Measurements from ENCODE around the gene CYP4B1.
"Not testable (repeated sequence)": the region's sequence is repeated elsewhere in the genome, so short reads cannot be mapped to it uniquely, and the experiment has no call there.

CYP4B1 gene

DNA sequence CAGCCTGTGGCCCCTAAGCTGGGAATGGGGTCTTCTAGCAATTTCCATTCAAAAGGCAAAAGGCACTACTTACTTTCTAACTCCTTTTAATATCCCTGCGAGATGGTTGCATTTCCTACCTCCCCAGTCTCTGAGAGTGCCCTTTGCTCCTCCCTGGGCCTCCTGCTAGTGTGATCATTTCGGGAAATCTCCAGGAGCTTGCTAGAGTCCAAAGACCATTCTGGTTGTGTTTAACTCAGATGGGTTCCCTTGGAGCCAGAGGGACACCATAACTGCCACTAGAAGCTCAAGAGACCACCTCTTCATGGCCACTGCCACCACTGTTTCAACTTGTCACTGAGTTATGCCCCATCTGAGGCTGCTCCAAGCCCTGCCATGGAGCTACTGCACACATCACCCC is 34.4 kb upstream of the CYP4B1 start:
- peaks cover 0 to 8% (median 4%) of the 10 kb centered on the region in 5 donors for H3K9me3 ChIP-seq (ENCODE audit: control insufficient read depth in 5 of 5, low read length in 5 of 5)
- no peak overlapping the region for H3K4me3 ChIP-seq (ENCODE audit: low read depth in 1 of 5, low read length in 5 of 5)
- no peak overlapping the region for H3K27ac ChIP-seq (ENCODE audit: low read depth, low read length)
- no peaks in the 10 kb centered on the region for H3K36me3 ChIP-seq (ENCODE audit: control insufficient read depth in 5 of 5, insufficient read depth in 5 of 5, low read length in 5 of 5)
- no peak overlapping the region for H3K9ac ChIP-seq (ENCODE audit: low read length in 5 of 5)
- H3K27me3 ChIP-seq (ENCODE audit: control insufficient read depth in 5 of 5, insufficient read depth in 4 of 5, low read length in 5 of 5): no peaks in the 10 kb centered on the region
- peaks cover 0 to 16% (median 5%) of the 10 kb centered on the region in 5 donors for H3K4me1 ChIP-seq (ENCODE audit: control insufficient read depth in 5 of 5, insufficient read depth in 5 of 5, low read length in 5 of 5)

DNA sequence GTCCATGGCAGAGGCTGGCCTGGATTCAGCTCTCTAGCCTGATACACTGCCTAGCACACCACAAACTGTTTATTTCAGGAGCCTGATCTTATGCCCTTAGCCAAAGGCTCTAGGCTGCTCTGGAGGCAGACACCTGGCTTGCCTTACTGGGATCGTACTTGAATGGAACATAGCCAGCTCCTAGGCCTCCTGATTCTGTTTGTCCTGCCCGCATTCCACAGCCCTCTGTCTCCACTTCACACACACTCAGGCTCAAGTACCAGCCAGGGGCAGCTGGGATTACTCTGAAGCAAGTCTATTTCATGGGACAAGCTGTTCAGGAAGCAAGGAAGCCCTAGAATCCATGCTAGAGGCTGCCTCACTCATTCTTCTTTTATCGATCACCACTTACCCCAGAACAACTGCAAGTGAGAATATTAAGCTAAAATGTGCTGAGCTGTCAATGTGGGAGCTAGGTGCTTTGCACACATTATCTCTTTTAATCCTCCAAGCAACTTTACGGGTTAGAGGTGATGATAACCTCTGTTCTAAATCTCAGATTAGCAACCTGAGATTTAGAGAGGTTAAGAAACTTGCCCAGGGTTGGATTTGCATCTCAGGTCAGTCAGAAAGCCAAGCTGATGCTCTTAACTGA is 31.1 kb upstream of the CYP4B1 start:
- H3K27me3 ChIP-seq (ENCODE audit: control insufficient read depth in 5 of 5, insufficient read depth in 4 of 5, low read length in 5 of 5): no peaks in the 10 kb centered on the region
- no peak overlapping the region for H3K27ac ChIP-seq (ENCODE audit: low read depth, low read length)
- H3K4me3 ChIP-seq (ENCODE audit: low read depth in 1 of 5, low read length in 5 of 5): no peak overlapping the region
- no peak overlapping the region for H3K9ac ChIP-seq (ENCODE audit: low read length in 5 of 5)
- no peaks in the 10 kb centered on the region for H3K36me3 ChIP-seq (ENCODE audit: control insufficient read depth in 5 of 5, insufficient read depth in 5 of 5, low read length in 5 of 5)
- peaks cover 10 to 29% (median 24%) of the 10 kb centered on the region in 5 donors for H3K9me3 ChIP-seq (ENCODE audit: control insufficient read depth in 5 of 5, low read length in 5 of 5)
- H3K4me1 ChIP-seq (ENCODE audit: control insufficient read depth in 5 of 5, insufficient read depth in 5 of 5, low read length in 5 of 5): peaks cover 0 to 10% (median 0%) of the 10 kb centered on the region in 5 donors

DNA sequence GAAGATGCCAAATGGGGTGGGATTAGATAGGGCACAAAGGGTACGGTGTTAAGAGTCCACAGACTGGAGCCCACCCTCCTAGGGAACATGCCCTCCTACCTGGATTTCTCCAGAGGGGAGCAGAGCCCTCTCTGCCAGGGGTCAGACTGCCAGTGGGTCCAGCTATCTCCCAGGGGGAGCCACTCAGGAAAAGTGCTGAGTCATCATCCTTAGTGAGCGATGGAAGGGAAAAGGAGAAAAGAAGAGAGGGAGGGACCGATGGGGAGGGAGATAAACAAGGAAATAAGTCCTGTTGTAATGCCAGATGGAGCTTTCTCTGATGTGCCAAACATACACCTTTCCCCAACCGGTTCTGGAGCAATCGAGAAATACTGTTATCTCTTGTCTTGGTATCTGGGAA is 30.4 kb upstream of the CYP4B1 start:
- Histone ChIP-seq H3K9ac (ENCODE audit: low read length in 5 of 5) (no peak overlapping the region), H3K9me3 (ENCODE audit: control insufficient read depth in 5 of 5, low read length in 5 of 5) (peaks cover 10 to 29% (median 24%) of the 10 kb centered on the region in 5 donors), H3K4me1 (ENCODE audit: control insufficient read depth in 5 of 5, insufficient read depth in 5 of 5, low read length in 5 of 5) (peaks cover 0 to 10% (median 0%) of the 10 kb centered on the region in 5 donors), H3K27me3 (ENCODE audit: control insufficient read depth in 5 of 5, insufficient read depth in 4 of 5, low read length in 5 of 5) (no peaks in the 10 kb centered on the region), H3K36me3 (ENCODE audit: control insufficient read depth in 5 of 5, insufficient read depth in 5 of 5, low read length in 5 of 5) (no peaks in the 10 kb centered on the region), H3K4me3 (ENCODE audit: low read depth in 1 of 5, low read length in 5 of 5) (no peak overlapping the region), H3K27ac (ENCODE audit: low read depth, low read length) (no peak overlapping the region)

GRCh38 chr1:46769028-46769740 is 29.7 kb upstream of the CYP4B1 start:
- H3K27ac ChIP-seq (ENCODE audit: low read depth, low read length): no peak overlapping the region
- peaks cover 10 to 32% (median 25%) of the 10 kb centered on the region in 5 donors for H3K9me3 ChIP-seq (ENCODE audit: control insufficient read depth in 5 of 5, low read length in 5 of 5)
- no peak overlapping the region for H3K4me3 ChIP-seq (ENCODE audit: low read depth in 1 of 5, low read length in 5 of 5)
- H3K27me3 ChIP-seq (ENCODE audit: control insufficient read depth in 5 of 5, insufficient read depth in 4 of 5, low read length in 5 of 5): no peaks in the 10 kb centered on the region
- H3K9ac ChIP-seq (ENCODE audit: low read length in 5 of 5): no peak overlapping the region
- no peaks in the 10 kb centered on the region for H3K36me3 ChIP-seq (ENCODE audit: control insufficient read depth in 5 of 5, insufficient read depth in 5 of 5, low read length in 5 of 5)
- H3K4me1 ChIP-seq (ENCODE audit: control insufficient read depth in 5 of 5, insufficient read depth in 5 of 5, low read length in 5 of 5): peaks cover 0 to 10% (median 0%) of the 10 kb centered on the region in 5 donors

GRCh38 chr1:46770541-46770940 is 28.3 kb upstream of the CYP4B1 start:
- Histone ChIP-seq H3K9me3 (ENCODE audit: control insufficient read depth in 5 of 5, low read length in 5 of 5) (peaks cover 10 to 37% (median 29%) of the 10 kb centered on the region in 5 donors), H3K4me3 (ENCODE audit: low read depth in 1 of 5, low read length in 5 of 5) (peak overlapping the region in 3 of 5 donors; percentile 5 to 54 (median 5)), H3K27me3 (ENCODE audit: control insufficient read depth in 5 of 5, insufficient read depth in 4 of 5, low read length in 5 of 5) (no peaks in the 10 kb centered on the region), H3K36me3 (ENCODE audit: control insufficient read depth in 5 of 5, insufficient read depth in 5 of 5, low read length in 5 of 5) (no peaks in the 10 kb centered on the region), H3K4me1 (ENCODE audit: control insufficient read depth in 5 of 5, insufficient read depth in 5 of 5, low read length in 5 of 5) (peaks cover 0 to 10% (median 0%) of the 10 kb centered on the region in 5 donors), H3K27ac (ENCODE audit: low read depth, low read length) (no peak overlapping the region), H3K9ac (ENCODE audit: low read length in 5 of 5) (no peak overlapping the region)

- Histone ChIP-seq H3K27me3 (ENCODE audit: control insufficient read depth in 5 of 5, insufficient read depth in 4 of 5, low read length in 5 of 5) (no peaks in the 10 kb centered on the region), H3K9ac (ENCODE audit: low read length in 5 of 5) (no peak overlapping the region), H3K27ac (ENCODE audit: low read depth, low read length) (no peak overlapping the region), H3K4me3 (ENCODE audit: low read depth in 1 of 5, low read length in 5 of 5) (no peak overlapping the region), H3K36me3 (ENCODE audit: control insufficient read depth in 5 of 5, insufficient read depth in 5 of 5, low read length in 5 of 5) (no peaks in the 10 kb centered on the region), H3K4me1 (ENCODE audit: control insufficient read depth in 5 of 5, insufficient read depth in 5 of 5, low read length in 5 of 5) (peaks cover 0 to 10% (median 0%) of the 10 kb centered on the region in 5 donors), H3K9me3 (ENCODE audit: control insufficient read depth in 5 of 5, low read length in 5 of 5) (peaks cover 10 to 37% (median 29%) of the 10 kb centered on the region in 5 donors)
Observed at GRCh38 chr1:46772571-46772970, 26.3 kb upstream of the CYP4B1 start.

GRCh38 chr1:46774297-46774696 is 24.5 kb upstream of the CYP4B1 start:
- peaks cover 10 to 33% (median 26%) of the 10 kb centered on the region in 5 donors for H3K9me3 ChIP-seq (ENCODE audit: control insufficient read depth in 5 of 5, low read length in 5 of 5)
- no peaks in the 10 kb centered on the region for H3K27me3 ChIP-seq (ENCODE audit: control insufficient read depth in 5 of 5, insufficient read depth in 4 of 5, low read length in 5 of 5)
- H3K27ac ChIP-seq (ENCODE audit: low read depth, low read length): no peak overlapping the region
- no peak overlapping the region for H3K9ac ChIP-seq (ENCODE audit: low read length in 5 of 5)
- H3K4me3 ChIP-seq (ENCODE audit: low read depth in 1 of 5, low read length in 5 of 5): no peak overlapping the region
- no peaks in the 10 kb centered on the region for H3K36me3 ChIP-seq (ENCODE audit: control insufficient read depth in 5 of 5, insufficient read depth in 5 of 5, low read length in 5 of 5)
- H3K4me1 ChIP-seq (ENCODE audit: control insufficient read depth in 5 of 5, insufficient read depth in 5 of 5, low read length in 5 of 5): no peaks in the 10 kb centered on the region

DNA sequence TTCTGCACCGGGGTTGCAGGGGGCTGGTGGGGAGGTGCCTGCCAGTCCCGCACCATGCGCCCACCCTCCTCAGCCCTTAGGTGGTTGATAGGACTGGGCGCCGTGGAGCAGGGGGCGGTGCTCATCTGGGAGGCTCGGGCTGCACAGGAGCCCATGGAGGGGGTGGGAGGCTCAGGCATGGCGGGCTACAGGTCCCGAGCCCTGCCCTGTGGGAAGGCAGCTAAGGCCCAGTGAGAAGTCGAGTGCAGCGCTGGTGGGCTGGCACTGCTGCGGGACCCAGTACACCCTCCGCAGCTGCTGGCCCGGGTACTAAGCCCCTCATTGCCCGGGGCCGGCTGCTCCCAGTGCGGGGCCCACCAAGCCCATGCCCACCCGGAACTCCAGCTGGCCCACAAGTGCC is 20.4 kb upstream of the CYP4B1 start:
- H3K9me3 ChIP-seq (ENCODE audit: control insufficient read depth in 5 of 5, low read length in 5 of 5); H3K4me1 ChIP-seq (ENCODE audit: control insufficient read depth in 5 of 5, insufficient read depth in 5 of 5, low read length in 5 of 5); H3K27ac ChIP-seq (ENCODE audit: low read depth, low read length); H3K27me3 ChIP-seq (ENCODE audit: control insufficient read depth in 5 of 5, insufficient read depth in 4 of 5, low read length in 5 of 5); H3K9ac ChIP-seq (ENCODE audit: low read length in 5 of 5); H3K36me3 ChIP-seq (ENCODE audit: control insufficient read depth in 5 of 5, insufficient read depth in 5 of 5, low read length in 5 of 5); H3K4me3 ChIP-seq (ENCODE audit: low read depth in 1 of 5, low read length in 5 of 5): not testable (repeated sequence)

DNA sequence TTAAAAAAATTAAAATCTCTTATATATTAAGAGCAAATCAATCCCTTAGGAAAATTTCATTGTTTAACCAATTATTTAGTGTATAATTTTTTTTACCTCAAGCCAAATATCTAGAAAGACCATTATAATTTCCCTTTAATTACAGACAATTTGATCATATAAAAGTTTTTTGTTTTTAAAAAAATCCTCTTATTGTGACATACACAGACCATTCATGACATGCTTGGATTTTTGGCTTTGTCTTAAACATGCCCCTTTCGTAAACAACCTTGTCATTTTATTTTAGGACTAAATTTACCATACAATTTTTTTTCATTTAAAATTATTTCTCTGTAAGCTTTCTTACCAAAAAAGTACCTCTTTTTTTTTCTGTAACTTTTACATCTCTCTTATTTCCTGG is 14.2 kb upstream of the CYP4B1 start:
- H3K9ac ChIP-seq (ENCODE audit: low read length in 5 of 5): no peak overlapping the region

DNA sequence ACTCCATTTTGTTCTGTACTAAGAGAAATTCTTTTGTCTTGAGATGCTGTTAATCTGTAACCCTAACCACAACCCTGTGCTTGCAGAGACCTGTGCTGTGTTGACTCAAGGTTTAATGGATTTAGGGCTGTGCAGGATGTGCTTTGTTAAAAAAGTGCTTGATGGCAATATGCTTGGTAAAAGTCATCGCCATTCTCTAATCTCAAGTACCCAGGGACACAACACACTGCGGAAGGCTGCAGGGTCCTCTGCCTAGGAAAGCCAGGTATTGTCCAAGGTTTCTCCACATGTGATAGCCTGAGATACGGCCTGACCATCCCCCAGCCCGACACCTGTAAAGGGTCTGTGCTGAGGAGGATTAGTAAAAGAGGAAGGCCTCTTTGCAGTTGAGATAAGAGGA is 10.2 kb upstream of the CYP4B1 start:
- H3K4me1 ChIP-seq (ENCODE audit: control insufficient read depth in 5 of 5, insufficient read depth in 5 of 5, low read length in 5 of 5); H3K9me3 ChIP-seq (ENCODE audit: control insufficient read depth in 5 of 5, low read length in 5 of 5); H3K36me3 ChIP-seq (ENCODE audit: control insufficient read depth in 5 of 5, insufficient read depth in 5 of 5, low read length in 5 of 5); H3K27ac ChIP-seq (ENCODE audit: low read depth, low read length); H3K27me3 ChIP-seq (ENCODE audit: control insufficient read depth in 5 of 5, insufficient read depth in 4 of 5, low read length in 5 of 5); H3K9ac ChIP-seq (ENCODE audit: low read length in 5 of 5); H3K4me3 ChIP-seq (ENCODE audit: low read depth in 1 of 5, low read length in 5 of 5): not testable (repeated sequence)

More for the DNA sequence above, 14.2 kb upstream of the CYP4B1 start:
- Histone ChIP-seq H3K27me3 (ENCODE audit: control insufficient read depth in 5 of 5, insufficient read depth in 4 of 5, low read length in 5 of 5) (no peaks in the 10 kb centered on the region), H3K4me3 (ENCODE audit: low read depth in 1 of 5, low read length in 5 of 5) (no peak overlapping the region), H3K27ac (ENCODE audit: low read depth, low read length) (no peak overlapping the region), H3K4me1 (ENCODE audit: control insufficient read depth in 5 of 5, insufficient read depth in 5 of 5, low read length in 5 of 5) (no peaks in the 10 kb centered on the region), H3K9me3 (ENCODE audit: control insufficient read depth in 5 of 5, low read length in 5 of 5) (peaks cover 0 to 8% (median 5%) of the 10 kb centered on the region in 5 donors), H3K36me3 (ENCODE audit: control insufficient read depth in 5 of 5, insufficient read depth in 5 of 5, low read length in 5 of 5) (no peaks in the 10 kb centered on the region)
